Mesenchymal stem cell (in vitro differentiated cells and primary cell): ENCODE data around the gene DOC2B.

Experiments
- DNase-seq: peaks from one replicate; pipeline ENCODE4 v3.0.0-alpha.2; 2013
- H2AFZ ChIP-seq: one replicate; pipeline ENCODE4 v1.6.1; 2013; ENCODE audit warnings: low read depth, mild to moderate bottlenecking, control low read depth, inconsistent platforms, low read length, moderate library complexity
- H2AK5ac ChIP-seq: 2 replicates; pipeline ENCODE4 v1.6.1; 2013; ENCODE audit warnings: low read length, moderate library complexity, mild to moderate bottlenecking, inconsistent platforms; ENCODE audit not compliant: severe bottlenecking
- H2BK120ac ChIP-seq: one replicate; pipeline ENCODE4 v1.6.1; 2013; ENCODE audit warnings: low read depth, mild to moderate bottlenecking, inconsistent platforms, low read length, moderate library complexity
- H2BK12ac ChIP-seq, 2 experiments: one replicate each; pipeline ENCODE4 v1.6.1; 2013; ENCODE audit warnings: inconsistent platforms in 2 of 2, low read length in 2 of 2, mild to moderate bottlenecking in 2 of 2, moderate library complexity in 2 of 2, control low read depth in 1 of 2
- H2BK15ac ChIP-seq: one replicate; pipeline ENCODE4 v1.6.1; 2013; ENCODE audit warnings: mild to moderate bottlenecking, low read depth, inconsistent platforms; ENCODE audit not compliant: poor library complexity, severe bottlenecking
- H2BK5ac ChIP-seq: 2 replicates; pipeline ENCODE4 v1.6.1; 2013; ENCODE audit warnings: low read depth, mild to moderate bottlenecking, low read length, control low read depth, inconsistent platforms; ENCODE audit not compliant: poor library complexity, severe bottlenecking
- H3K14ac ChIP-seq, 2 experiments: one replicate each; pipeline ENCODE4 v1.6.1; 2013; ENCODE audit warnings: inconsistent platforms in 2 of 2, low read length in 2 of 2, control low read depth in 1 of 2, mild to moderate bottlenecking in 1 of 2, moderate library complexity in 1 of 2
- H3K18ac ChIP-seq, 2 experiments: one replicate each; pipeline ENCODE4 v1.6.1; 2013; ENCODE audit warnings: inconsistent platforms in 2 of 2, low read length in 2 of 2, control low read depth in 1 of 2, low read depth in 1 of 2, mild to moderate bottlenecking in 1 of 2
- H3K23ac ChIP-seq, 2 experiments: one replicate each; pipeline ENCODE4 v1.6.1; 2013; ENCODE audit warnings: inconsistent platforms in 2 of 2, low read length in 2 of 2, mild to moderate bottlenecking in 2 of 2, moderate library complexity in 2 of 2, control low read depth in 1 of 2
- H3K27ac ChIP-seq: 2 replicates; pipeline ENCODE4 v1.5.1; 2013; ENCODE audit warnings: mild to moderate bottlenecking, moderate library complexity, low read length, control low read depth, inconsistent platforms; ENCODE audit not compliant: poor library complexity, severe bottlenecking
- H3K27me3 ChIP-seq, 2 experiments: 2 replicates each; pipeline versions ENCODE4 v1.6.1 to v1.7.0; 2013; ENCODE audit warnings: low read length in 2 of 2, mild to moderate bottlenecking in 2 of 2, moderate library complexity in 2 of 2, control low read depth in 1 of 2, inconsistent platforms in 1 of 2; ENCODE audit not compliant: control insufficient read depth in 1 of 2, insufficient read depth in 1 of 2
- H3K36me3 ChIP-seq, 2 experiments: 2 replicates each; pipeline versions ENCODE4 v1.6.1 to v1.7.0; 2013; ENCODE audit warnings: low read length in 2 of 2, control low read depth in 1 of 2, inconsistent platforms in 1 of 2, low read depth in 1 of 2, mild to moderate bottlenecking in 1 of 2; ENCODE audit not compliant: insufficient read depth in 2 of 2, control insufficient read depth in 1 of 2
- H3K4ac ChIP-seq, 2 experiments: one replicate each; pipeline ENCODE4 v1.6.1; 2013; ENCODE audit warnings: inconsistent platforms in 2 of 2, low read length in 2 of 2, mild to moderate bottlenecking in 2 of 2, moderate library complexity in 2 of 2, control low read depth in 1 of 2, low read depth in 1 of 2
- H3K4me1 ChIP-seq: 2 replicates; pipeline ENCODE4 v1.6.1; 2013; ENCODE audit warnings: low read depth, low read length, control low read depth; ENCODE audit not compliant: control insufficient read depth, insufficient read depth
- H3K4me2 ChIP-seq: 2 replicates; pipeline ENCODE4 v1.6.1; 2013; ENCODE audit warnings: low read length, mild to moderate bottlenecking, inconsistent platforms; ENCODE audit not compliant: poor library complexity, severe bottlenecking
- H3K4me3 ChIP-seq, 2 experiments: 2 replicates each; pipeline versions ENCODE4 v1.5.1 to v1.7.0; 2013; ENCODE audit warnings: low read length in 2 of 2, mild to moderate bottlenecking in 2 of 2, control low read depth in 1 of 2, low read depth in 1 of 2; ENCODE audit not compliant: insufficient read depth in 1 of 2
- H3K79me1 ChIP-seq: replicated peaks from 2 replicates; pipeline ENCODE4 v1.6.1; 2013; ENCODE audit warnings: mild to moderate bottlenecking, control low read depth, low read length, inconsistent platforms; ENCODE audit not compliant: poor library complexity, severe bottlenecking
- H3K9ac ChIP-seq: 2 replicates; pipeline ENCODE4 v1.7.0; 2013; ENCODE audit warnings: mild to moderate bottlenecking, low read length, moderate library complexity
- H3K9me3 ChIP-seq: 2 replicates; pipeline ENCODE4 v1.7.0; 2013; ENCODE audit warnings: mild to moderate bottlenecking, low read length; ENCODE audit not compliant: control insufficient read depth
- H4K8ac ChIP-seq: one replicate; pipeline ENCODE4 v1.6.1; 2013; ENCODE audit warnings: inconsistent platforms, mild to moderate bottlenecking, low read length, moderate library complexity
- H4K91ac ChIP-seq: one replicate; pipeline ENCODE4 v1.6.1; 2013; ENCODE audit warnings: mild to moderate bottlenecking, low read length, inconsistent platforms
- WGBS: methylation state at CpG from one replicate; pipeline ENCODE4 v1.1.7; 2013; ENCODE audit warnings: mixed read lengths; 5-methylcytosine and 5-hydroxymethylcytosine counted together

DOC2B gene

GRCh38 chr17:156946-157345 is 24.5 kb downstream of the DOC2B start:
- Histone ChIP-seq H3K36me3 (peaks cover 0 to 2% of the 10 kb centered on the region in 2 experiments), H3K9me3 (no peaks in the 10 kb centered on the region), H2AK5ac (no peak overlapping the region), H3K27me3 (peaks cover 10 to 34% of the 10 kb centered on the region in 2 experiments), H3K4me1 (peaks cover 5% of the 10 kb centered on the region), H3K79me1 (no peaks in the 10 kb centered on the region), H4K8ac (no peak overlapping the region), H3K4ac (no peak overlapping the region), H2AFZ (no peak overlapping the region), H3K18ac (no peak overlapping the region), H3K4me2 (no peak overlapping the region), H2BK120ac (no peak overlapping the region), H2BK15ac (no peak overlapping the region), H2BK12ac (no peak overlapping the region), H3K23ac (no peak overlapping the region), H3K14ac (no peak overlapping the region), H2BK5ac (no peak overlapping the region), H3K4me3 (no peak overlapping the region), H3K27ac (no peak overlapping the region), H3K9ac (no peak overlapping the region), H4K91ac (no peak overlapping the region)
- DNase-seq, result no peak
- 89% methylated on average over 19 of the region's 19 CpGs for WGBS

GRCh38 chr17:156094-156621 is 25.3 kb downstream of the DOC2B start:
- H3K36me3 ChIP-seq, result peaks cover 0 to 2% of the 10 kb centered on the region in 2 experiments
- H2AK5ac ChIP-seq, result no peak overlapping the region
- H3K23ac ChIP-seq, result no peak overlapping the region
- H3K9me3 ChIP-seq, result no peaks in the 10 kb centered on the region
- no peak overlapping the region for H3K4me3 ChIP-seq
- no peak overlapping the region for H4K91ac ChIP-seq
- H3K18ac ChIP-seq, result no peak overlapping the region
- no peak overlapping the region for H3K4me2 ChIP-seq
- 94% methylated on average over 28 of the region's 28 CpGs for WGBS
- no peak overlapping the region for H4K8ac ChIP-seq
- no peaks in the 10 kb centered on the region for H3K79me1 ChIP-seq
- H2BK120ac ChIP-seq, result no peak overlapping the region
- H3K4ac ChIP-seq, result no peak overlapping the region
- H3K4me1 ChIP-seq, result peaks cover 5% of the 10 kb centered on the region
- no peak overlapping the region for H3K27ac ChIP-seq
- H3K9ac ChIP-seq, result no peak overlapping the region
- no peak overlapping the region for H2BK15ac ChIP-seq
- H3K27me3 ChIP-seq, result peaks cover 3 to 27% of the 10 kb centered on the region in 2 experiments
- no peak overlapping the region for H2AFZ ChIP-seq
- no peak overlapping the region for H2BK5ac ChIP-seq
- H2BK12ac ChIP-seq, result no peak overlapping the region
- H3K14ac ChIP-seq, result no peak overlapping the region
- DNase-seq, result no peak

- Histone ChIP-seq H2AK5ac (no peak overlapping the region), H3K27ac (no peak overlapping the region), H3K14ac (no peak overlapping the region), H3K18ac (no peak overlapping the region), H3K79me1 (no peaks in the 10 kb centered on the region), H3K4ac (no peak overlapping the region), H3K4me2 (no peak overlapping the region), H2BK5ac (no peak overlapping the region), H3K36me3 (no peaks in the 10 kb centered on the region), H3K9me3 (no peaks in the 10 kb centered on the region), H2BK12ac (no peak overlapping the region), H4K8ac (no peak overlapping the region), H4K91ac (no peak overlapping the region), H3K9ac (no peak overlapping the region), H2BK15ac (no peak overlapping the region), H3K27me3 (peaks cover 0 to 26% of the 10 kb centered on the region in 2 experiments), H3K23ac (no peak overlapping the region), H3K4me1 (peaks cover 5% of the 10 kb centered on the region), H2AFZ (no peak overlapping the region), H2BK120ac (no peak overlapping the region), H3K4me3 (no peak overlapping the region)
- WGBS, result 87% methylated on average over 7 of the region's 7 CpGs
- no peak for DNase-seq
Measured at GRCh38 chr17:155576-155975, 25.9 kb downstream of the DOC2B start.

GRCh38 chr17:153851-154250 is 27.6 kb downstream of the DOC2B start:
- no peak overlapping the region for H3K14ac ChIP-seq
- no peak overlapping the region for H4K91ac ChIP-seq
- H3K36me3 ChIP-seq, result no peaks in the 10 kb centered on the region
- no peak overlapping the region for H2BK12ac ChIP-seq
- H3K4me1 ChIP-seq, result peaks cover 5% of the 10 kb centered on the region
- H3K27ac ChIP-seq, result no peak overlapping the region
- 91% methylated on average over 9 of the region's 9 CpGs for whole genome bisulfite sequencing
- H3K27me3 ChIP-seq, result peaks cover 0 to 38% of the 10 kb centered on the region in 2 experiments
- no peak overlapping the region for H3K23ac ChIP-seq
- no peak overlapping the region for H3K9ac ChIP-seq
- no peak overlapping the region for H2BK5ac ChIP-seq
- H3K18ac ChIP-seq, result no peak overlapping the region
- no peak overlapping the region for H2BK15ac ChIP-seq
- no peak overlapping the region for H3K4me2 ChIP-seq
- no peaks in the 10 kb centered on the region for H3K79me1 ChIP-seq
- H4K8ac ChIP-seq, result no peak overlapping the region
- H3K9me3 ChIP-seq, result no peaks in the 10 kb centered on the region
- no peak overlapping the region for H3K4me3 ChIP-seq
- no peak overlapping the region for H2BK120ac ChIP-seq
- no peak overlapping the region for H2AK5ac ChIP-seq
- DNase-seq, result no peak
- H3K4ac ChIP-seq, result no peak overlapping the region
- no peak overlapping the region for H2AFZ ChIP-seq
